MM.1S (cell line): ENCODE results near the gene PAX8.
"Not testable (repeated sequence)": the region's sequence is repeated elsewhere in the genome, so short reads cannot be mapped to it uniquely, and the experiment has no call there.

Experiments
- DNase-seq: peaks from one replicate; pipeline ENCODE4 v3.0.0-alpha.2; 2015
- H2AFZ ChIP-seq: fragments of 300-600 bp; sonication (generic); 2 replicates; pipeline ENCODE4 v1.6.0; 2016; ENCODE audit warnings: antibody characterized with exemption, low read length
- H3F3A ChIP-seq: fragments of 300-600 bp; sonication (generic); 2 replicates; pipeline ENCODE4 v1.6.1; 2016; ENCODE audit warnings: mild to moderate bottlenecking, antibody characterized with exemption, low read length, moderate library complexity, mixed read lengths; ENCODE audit not compliant: insufficient read depth
- H3K27ac ChIP-seq: fragments of 300-600 bp; sonication (generic); 2 replicates; pipeline ENCODE4 v1.5.1; 2016; ENCODE audit warnings: mild to moderate bottlenecking, low read length
- H3K27me3 ChIP-seq: fragments of 300-600 bp; sonication (generic); replicated peaks from 2 replicates; pipeline ENCODE4 v1.6.0; 2016; ENCODE audit warnings: low read length; ENCODE audit not compliant: insufficient read depth
- H3K36me3 ChIP-seq: fragments of 300-600 bp; sonication (generic); replicated peaks from 2 replicates; pipeline ENCODE4 v1.6.1; 2016; ENCODE audit warnings: mild to moderate bottlenecking, low read length, mixed read lengths; ENCODE audit not compliant: insufficient read depth
- H3K4me1 ChIP-seq: fragments of 300-600 bp; sonication (generic); 2 replicates; pipeline ENCODE4 v1.6.1; 2016; ENCODE audit warnings: low read length, mixed read lengths
- H3K4me2 ChIP-seq: fragments of 300-600 bp; sonication (generic); 2 replicates; pipeline ENCODE4 v1.6.0; 2016; ENCODE audit warnings: low read depth, low read length
- H3K4me3 ChIP-seq: fragments of 300-600 bp; sonication (generic); 2 replicates; pipeline ENCODE4 v1.5.1; 2016; ENCODE audit warnings: low read length, mixed read lengths
- H3K79me2 ChIP-seq: fragments of 300-600 bp; sonication (generic); 2 replicates; pipeline ENCODE4 v1.6.1; 2016; ENCODE audit warnings: mixed run types, low read length, mixed read lengths
- H3K9ac ChIP-seq: fragments of 300-600 bp; sonication (generic); 2 replicates; pipeline ENCODE4 v1.6.1; 2016; ENCODE audit warnings: low read length, mixed read lengths
- H3K9me2 ChIP-seq: fragments of 300-600 bp; sonication (generic); replicated peaks from 2 replicates; pipeline ENCODE4 v1.6.1; 2016; ENCODE audit warnings: mild to moderate bottlenecking, low read length, mixed read lengths; ENCODE audit not compliant: insufficient read depth
- H3K9me3 ChIP-seq: fragments of 300-600 bp; sonication (generic); replicated peaks from 2 replicates; pipeline ENCODE4 v1.6.1; 2016; ENCODE audit warnings: mild to moderate bottlenecking, low read length, mixed read lengths; ENCODE audit not compliant: insufficient read depth
- H4K20me1 ChIP-seq: fragments of 300-600 bp; sonication (generic); 2 replicates; pipeline ENCODE4 v1.6.1; 2016; ENCODE audit warnings: mild to moderate bottlenecking, low read length, moderate library complexity, mixed read lengths; ENCODE audit not compliant: insufficient read depth
- CTCF ChIP-seq: fragments of 300-600 bp; sonication (generic); IDR thresholded peaks from 2 replicates; pipeline ENCODE4 v1.5.1; 2016; ENCODE audit warnings: antibody characterized with exemption, low read length, mixed read lengths
- EZH2 ChIP-seq: fragments of 300-600 bp; sonication (generic); optimal IDR thresholded peaks from 2 replicates; pipeline ENCODE3; 2017; ENCODE audit warnings: low read depth, mild to moderate bottlenecking, antibody characterized with exemption, low read length, mixed read lengths
- EZH2phosphoT487 ChIP-seq: fragments of 300-600 bp; sonication (generic); IDR thresholded peaks from 2 replicates; pipeline ENCODE4 v1.6.1; 2018; ENCODE audit warnings: antibody characterized with exemption, low read length

PAX8 gene

GRCh38 chr2:113236367-113237159 lies 42.2 kb downstream of the PAX8 start:
- H3K9ac ChIP-seq: no peak overlapping the region

DNA sequence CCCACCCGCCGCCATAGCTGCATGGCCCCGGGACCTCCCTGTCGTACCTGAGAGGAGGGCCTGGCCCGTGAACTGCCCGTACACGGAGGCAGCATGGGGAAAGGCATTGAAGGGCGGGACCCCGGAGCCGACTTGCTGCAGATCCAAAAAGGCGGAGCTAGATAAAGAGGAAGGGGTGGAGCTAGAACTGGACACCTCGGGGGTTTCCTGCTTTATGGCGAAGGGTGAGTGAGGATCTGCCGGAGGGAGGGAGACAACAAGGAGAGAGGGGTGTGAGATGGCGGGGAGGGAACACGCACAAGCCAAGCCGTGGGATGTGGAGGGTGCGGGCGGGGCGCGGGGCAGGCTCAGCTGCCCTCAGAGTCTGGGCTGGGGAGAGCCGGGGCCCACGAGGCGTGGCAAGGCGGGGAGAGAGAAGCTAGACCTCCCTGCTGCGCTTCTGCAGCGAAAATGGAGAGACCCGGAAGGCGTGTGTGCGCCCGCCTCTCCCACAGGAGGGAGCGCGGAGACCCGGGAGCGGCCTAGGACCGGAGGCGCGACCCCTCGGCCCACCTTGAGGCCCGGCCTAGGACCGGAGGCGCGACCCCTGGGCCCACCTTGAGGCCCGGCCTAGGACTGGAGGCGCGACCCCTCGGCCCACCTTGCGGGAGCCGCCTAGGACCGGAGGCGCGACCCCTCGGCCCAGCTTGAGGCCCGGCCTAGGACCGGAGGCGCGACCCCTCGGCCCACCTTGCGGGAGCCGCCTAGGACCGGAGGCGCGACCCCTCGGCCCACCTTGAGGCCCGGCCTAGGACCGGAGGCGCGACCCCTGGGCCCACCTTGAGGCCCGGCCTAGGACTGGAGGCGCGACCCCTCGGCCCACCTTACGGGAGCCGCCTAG lies 43.1 kb downstream of the PAX8 start:
- H3K27ac ChIP-seq: peak overlapping the region; percentile 32; the same call in 1 of the 2 replicates
- not testable (repeated sequence) for H3K9me3 ChIP-seq, H3K9me2 ChIP-seq, H3F3A ChIP-seq, H3K36me3 ChIP-seq, H4K20me1 ChIP-seq, H3K4me1 ChIP-seq, H3K27me3 ChIP-seq
- H3K79me2 ChIP-seq: peaks cover 18% of the 10 kb centered on the region
- peak overlapping the region; percentile 75 for H3K4me3 ChIP-seq
- H2AFZ ChIP-seq: peak overlapping the region; percentile 90
- H3K9ac ChIP-seq: peak overlapping the region; percentile 85
- DNase-seq: peak; percentile 87
- peak overlapping the region; percentile 76 for H3K4me2 ChIP-seq

More at GRCh38 chr2:113236367-113237159, 42.2 kb downstream of the PAX8 start:
- Histone ChIP-seq H2AFZ (no peak overlapping the region), H3F3A (no peaks in the 10 kb centered on the region), H3K79me2 (peaks cover 18% of the 10 kb centered on the region), H3K4me1 (no peaks in the 10 kb centered on the region), H3K9me2 (no peaks in the 10 kb centered on the region), H3K4me2 (peak overlapping the region; percentile 32; the same call in 1 of the 2 replicates), H3K27me3 (no peaks in the 10 kb centered on the region), H4K20me1 (no peaks in the 10 kb centered on the region), H3K36me3 (no peaks in the 10 kb centered on the region), H3K27ac (no peak overlapping the region), H3K4me3 (peak overlapping the region; percentile 75; the same call in 1 of the 2 replicates), H3K9me3 (no peaks in the 10 kb centered on the region)
- TF ChIP-seq EZH2 (no peak), CTCF (no peak), EZH2phosphoT487 (no peak)
- DNase-seq: no peak

DNA sequence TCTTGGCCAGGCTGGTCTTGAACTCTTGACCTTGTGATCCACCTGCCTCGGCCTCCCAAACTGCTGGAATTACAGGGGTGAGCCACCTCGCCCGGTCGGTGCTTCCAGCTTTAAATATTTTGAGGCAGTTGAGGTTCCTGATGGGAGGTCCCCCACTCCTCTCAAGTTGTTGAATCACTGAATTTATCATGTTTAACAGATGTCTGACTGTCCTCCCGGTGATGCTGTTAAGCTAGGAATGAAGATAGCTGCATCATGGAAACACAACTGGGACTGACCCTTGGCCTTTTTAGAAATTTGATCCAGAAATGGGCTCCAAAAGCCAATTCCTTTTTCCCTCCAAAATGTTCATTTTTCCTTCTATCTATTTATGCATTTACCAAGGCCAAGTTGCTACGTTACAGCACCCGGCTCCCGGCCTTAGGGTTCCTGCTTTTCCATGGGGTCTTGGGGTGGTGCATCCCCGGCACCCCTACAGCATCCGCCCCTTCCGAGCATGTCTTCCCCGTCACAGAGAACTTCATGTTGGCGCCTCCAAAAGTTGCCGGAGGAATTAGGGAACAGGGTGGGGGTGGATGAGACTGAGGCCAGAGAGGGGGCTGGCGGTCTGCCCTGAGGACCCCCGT lies 43.9 kb downstream of the PAX8 start:
- Histone ChIP-seq H3F3A (no peaks in the 10 kb centered on the region), H3K4me2 (peak overlapping the region; percentile 76), H3K4me3 (peak overlapping the region; percentile 75), H3K9ac (peak overlapping the region; percentile 85), H3K27ac (peak overlapping the region; percentile 10; the same call in 1 of the 2 replicates), H2AFZ (peak overlapping the region; percentile 90), H3K27me3 (no peaks in the 10 kb centered on the region), H3K9me2 (no peaks in the 10 kb centered on the region), H3K36me3 (no peaks in the 10 kb centered on the region), H3K79me2 (peaks cover 18% of the 10 kb centered on the region), H4K20me1 (no peaks in the 10 kb centered on the region), H3K9me3 (no peaks in the 10 kb centered on the region), H3K4me1 (no peaks in the 10 kb centered on the region)
- TF ChIP-seq EZH2 (no peak), CTCF (no peak), EZH2phosphoT487 (no peak)
- no peak for DNase-seq
